Suppressor macrophage (primary cell): ENCODE measurements around the gene TNFAIP8.
A peak's percentile ranks its signal among the peaks of the same experiment; 100 is the strongest.

ENCODE experiments used
- DNase-seq, 4 experiments: peaks; one replicate each; pipeline ENCODE4 v3.0.0-alpha.2; 2020 to 2022

Gene TNFAIP8

GRCh38 chr5:119347991-119348390 is 7.8 kb upstream of the TNFAIP8 start:
- no peak for DNase-seq

GRCh38 chr5:119353213-119353612 is 2.6 kb upstream of the TNFAIP8 start:
- DNase-seq, result no peak

GRCh38 chr5:119353686-119354366 is 2.0 kb upstream of the TNFAIP8 start:
- no peak for DNase-seq

GRCh38 chr5:119354537-119355243 is 1.1 kb upstream of the TNFAIP8 start:
- DNase-seq, result peak in 1 of 4 experiments; percentile 38

- DNase-seq, result no peak
Measured at GRCh38 chr5:119355244-119355638, 578 bp upstream of the TNFAIP8 start.

GRCh38 chr5:119356612-119357188 is 881 bp downstream of the TNFAIP8 start:
- DNase-seq, result peak in 1 of 4 experiments; percentile 34

- no peak for DNase-seq
Measured at GRCh38 chr5:119357270-119357669, 1.5 kb downstream of the TNFAIP8 start.

GRCh38 chr5:119357808-119358529 is 2.1 kb downstream of the TNFAIP8 start:
- no peak for DNase-seq

GRCh38 chr5:119358530-119358900 is 2.7 kb downstream of the TNFAIP8 start:
- no peak for DNase-seq

- DNase-seq, result no peak
Measured at GRCh38 chr5:119358901-119359603, 3.2 kb downstream of the TNFAIP8 start.

- DNase-seq, result no peak
Measured at GRCh38 chr5:119359737-119360413, 4.1 kb downstream of the TNFAIP8 start.

GRCh38 chr5:119360905-119361593 is 5.2 kb downstream of the TNFAIP8 start:
- peak in 3 of 4 experiments; percentile 48 to 57 (median 55) for DNase-seq

- no peak for DNase-seq
Measured at GRCh38 chr5:119361594-119362125, 5.8 kb downstream of the TNFAIP8 start.

GRCh38 chr5:119362714-119363113 is 6.9 kb downstream of the TNFAIP8 start:
- no peak for DNase-seq

- DNase-seq, result no peak
Measured at GRCh38 chr5:119363271-119363670, 7.5 kb downstream of the TNFAIP8 start.

GRCh38 chr5:119363936-119364335 is 8.1 kb downstream of the TNFAIP8 start:
- no peak for DNase-seq

GRCh38 chr5:119365847-119366539 is 10.2 kb downstream of the TNFAIP8 start:
- peak in 1 of 4 experiments; percentile 25 for DNase-seq

- no peak for DNase-seq
Measured at GRCh38 chr5:119366540-119366881, 10.7 kb downstream of the TNFAIP8 start.

GRCh38 chr5:119367502-119368237 is 11.9 kb downstream of the TNFAIP8 start:
- peak; percentile 50 to 80 (median 64) for DNase-seq

- DNase-seq, result no peak
Measured at GRCh38 chr5:119368238-119368630, 12.4 kb downstream of the TNFAIP8 start.
